Stimulated activated naive CD8-positive, alpha-beta T cell treated with anti-CD3 and anti-CD28 coated beads, Interleukin-15, Interleukin-2, amounts not matched to agents 100 U/mL and 50 U/mL, for 24 hours (primary cell): ENCODE data around the gene RNF214.
A peak's percentile ranks its signal among the peaks of the same experiment; 100 is the strongest.

Experiments used
- ATAC-seq: fragments of 150-1000 bp; cut with Tn5 transposase; one replicate; pipeline ENCODE4 v1.10.0; 2021
- DNase-seq: peaks from one replicate; pipeline ENCODE4 v3.0.0; 2021

RNF214 gene

DNA sequence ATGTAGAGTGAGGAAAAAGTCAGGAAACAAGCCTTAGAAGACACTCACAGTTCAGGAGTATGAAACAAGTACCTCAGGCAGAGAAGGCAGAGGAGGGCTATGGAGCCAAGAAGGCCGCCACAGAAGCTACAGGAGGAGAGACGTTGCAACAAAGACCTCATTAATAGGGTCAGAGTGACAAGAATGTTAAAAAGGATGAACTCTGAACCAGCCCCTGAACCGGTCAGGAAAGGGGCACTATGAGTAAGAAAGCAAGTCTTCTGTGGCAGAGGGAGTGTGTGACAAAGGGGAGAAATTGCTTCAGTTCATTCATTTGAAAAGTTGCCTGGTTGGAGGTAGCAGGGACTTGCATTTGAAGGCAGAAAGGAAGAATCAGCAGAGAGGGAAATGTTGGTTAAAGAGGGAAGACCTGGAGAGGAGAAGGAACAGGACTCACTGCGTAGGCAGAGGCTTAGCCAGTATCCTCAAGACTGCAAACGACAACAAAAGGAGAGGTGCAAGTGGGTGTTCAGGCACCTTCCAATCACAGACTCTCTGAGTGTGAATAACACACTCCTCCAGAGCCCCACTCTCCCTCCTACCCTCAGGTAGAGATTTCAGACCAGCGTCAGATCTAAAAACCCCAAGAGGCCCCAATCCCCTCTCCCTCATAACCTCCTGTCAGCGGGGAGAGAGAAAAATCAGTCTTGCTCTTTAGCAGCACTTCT lies 17.9 kb upstream of the RNF214 start:
- ATAC-seq (no peak), DNase-seq (no peak)

DNA sequence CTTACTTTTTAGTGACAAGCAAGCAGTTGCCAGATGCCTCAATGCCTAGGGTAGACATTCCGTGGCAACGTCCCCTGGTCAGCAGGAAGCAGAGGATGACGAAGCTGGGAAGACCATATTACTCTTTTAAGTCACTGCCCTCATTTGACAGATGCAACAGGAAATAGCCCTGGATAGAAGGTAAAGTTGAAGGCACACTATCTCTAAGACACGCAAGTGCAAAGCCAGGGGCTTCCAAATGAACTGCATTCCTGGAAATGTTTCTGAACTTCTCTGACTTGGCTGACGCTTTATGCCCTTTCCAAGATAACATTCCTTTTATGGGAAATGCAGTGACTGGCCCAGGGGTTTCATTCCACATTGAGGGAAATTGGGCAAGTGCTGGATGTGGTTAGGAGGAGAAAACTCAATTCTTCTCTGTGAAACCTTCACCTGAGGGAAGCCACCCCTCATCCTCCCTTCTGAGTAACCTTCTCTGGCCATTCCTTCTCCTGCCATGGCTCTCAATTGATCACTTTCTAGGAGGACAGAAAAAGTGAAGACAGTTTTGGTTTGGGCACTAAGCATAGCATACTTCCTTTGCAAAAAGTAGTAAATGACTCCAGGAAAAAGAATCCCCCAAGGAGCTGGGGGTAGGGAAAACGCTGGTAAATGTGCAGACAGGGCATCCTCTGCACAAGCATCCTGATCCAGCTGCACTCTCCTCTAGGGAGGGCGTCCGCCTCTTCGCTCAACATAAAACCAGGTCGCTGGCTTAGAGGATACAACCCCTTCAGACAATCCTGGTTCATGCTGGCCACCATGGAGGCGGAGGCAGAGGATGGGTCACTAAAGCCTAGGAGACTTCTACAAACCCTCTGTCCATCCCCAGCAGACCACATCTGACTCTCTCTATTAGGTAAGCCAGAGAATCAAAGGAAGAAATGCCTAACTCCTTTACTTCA lies 15.1 kb upstream of the RNF214 start:
- DNase-seq (no peak), ATAC-seq (no peak)

DNA sequence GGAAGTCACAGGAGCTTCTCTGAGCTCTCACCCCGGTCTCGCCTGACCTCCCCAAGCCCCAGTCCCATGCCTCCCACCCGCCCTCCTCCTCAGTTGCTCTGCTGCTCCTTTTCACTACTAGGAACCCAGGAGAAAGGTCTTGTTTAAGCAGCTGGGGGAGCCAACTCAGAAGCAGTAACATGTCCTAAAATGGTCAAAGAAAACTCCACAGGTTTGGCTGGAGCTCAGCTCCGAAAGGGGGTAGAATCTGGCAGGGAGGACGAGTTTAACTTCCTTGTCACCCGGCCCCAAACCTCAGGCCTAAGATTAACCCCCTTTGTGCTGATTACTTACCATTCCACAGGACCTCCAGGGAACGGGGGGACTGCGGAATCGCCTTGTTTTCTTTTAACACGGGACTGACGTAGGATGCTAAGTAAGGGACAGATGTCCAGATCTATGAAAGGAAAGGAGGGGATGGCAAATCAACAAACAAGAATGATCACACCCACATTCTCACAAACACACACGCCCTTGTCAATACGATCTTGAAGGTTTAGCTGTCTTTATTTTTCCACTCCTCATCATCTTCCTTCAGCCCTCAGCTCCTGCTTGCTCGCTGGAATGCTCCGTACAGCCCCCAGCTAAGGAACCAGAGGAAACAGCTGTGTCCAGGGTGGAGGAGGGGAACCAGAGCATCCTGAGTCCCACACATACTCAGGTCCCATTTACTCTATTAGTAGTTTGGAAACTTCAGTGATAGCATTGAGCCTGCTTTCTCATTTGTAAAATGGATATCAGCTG lies 14.1 kb upstream of the RNF214 start:
- no peak for ATAC-seq
- no peak for DNase-seq

GRCh38 chr11:117219001-117219400 lies 13.5 kb upstream of the RNF214 start:
- no peak for DNase-seq
- no peak for ATAC-seq

DNA sequence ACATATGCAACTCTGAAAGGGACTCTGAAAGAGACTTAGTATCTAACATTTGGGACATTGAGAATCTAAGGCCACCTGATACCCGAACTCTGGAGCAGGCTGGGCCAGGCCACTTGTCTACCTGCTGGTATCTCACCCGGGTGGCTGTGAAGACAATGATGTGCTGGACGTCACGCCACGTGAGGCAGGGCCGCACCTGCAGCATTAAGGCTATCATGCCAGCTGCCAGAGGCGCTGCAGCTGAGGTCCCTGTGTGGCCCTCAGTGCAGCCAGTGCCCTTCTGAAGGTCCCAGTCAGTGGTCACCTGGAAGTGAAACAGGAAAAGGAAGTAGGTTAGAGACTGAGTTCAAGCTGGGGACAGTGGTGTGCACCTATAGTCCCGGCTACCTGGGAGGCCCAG lies 13.0 kb upstream of the RNF214 start:
- DNase-seq (no peak), ATAC-seq (no peak)

DNA sequence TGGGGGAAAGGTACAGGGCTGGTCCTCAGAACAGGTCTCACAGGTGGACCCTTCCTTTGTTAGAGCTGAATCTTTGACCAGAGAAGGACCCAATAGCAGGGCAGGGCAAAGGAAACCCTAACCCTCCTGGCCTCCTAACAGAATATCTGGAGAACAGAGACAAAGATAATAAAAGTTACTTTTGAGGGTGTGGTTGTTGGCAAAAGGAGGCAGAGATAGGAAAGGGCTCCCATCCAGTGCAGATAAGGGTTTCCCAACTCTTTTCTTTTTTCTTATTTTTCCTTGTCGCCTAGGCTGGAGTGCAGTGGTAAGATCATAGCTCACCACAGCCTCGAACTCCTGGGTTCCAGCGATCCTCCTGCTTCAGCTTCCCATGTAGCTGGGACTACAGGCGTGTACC lies 12.5 kb upstream of the RNF214 start:
- DNase-seq (no peak), ATAC-seq (no peak)

- ATAC-seq, result no peak
- no peak for DNase-seq
These were observed 11.9 kb upstream of the RNF214 start for GRCh38 chr11:117220568-117220967.

- ATAC-seq (no peak), DNase-seq (peak; percentile 1)
These were observed 11.3 kb upstream of the RNF214 start for GRCh38 chr11:117220999-117221774.

- no peak for DNase-seq
- ATAC-seq, result no peak
These were observed 10.5 kb upstream of the RNF214 start for GRCh38 chr11:117221775-117222517.

GRCh38 chr11:117222991-117223740 lies 9.3 kb upstream of the RNF214 start:
- DNase-seq (no peak), ATAC-seq (no peak)

DNA sequence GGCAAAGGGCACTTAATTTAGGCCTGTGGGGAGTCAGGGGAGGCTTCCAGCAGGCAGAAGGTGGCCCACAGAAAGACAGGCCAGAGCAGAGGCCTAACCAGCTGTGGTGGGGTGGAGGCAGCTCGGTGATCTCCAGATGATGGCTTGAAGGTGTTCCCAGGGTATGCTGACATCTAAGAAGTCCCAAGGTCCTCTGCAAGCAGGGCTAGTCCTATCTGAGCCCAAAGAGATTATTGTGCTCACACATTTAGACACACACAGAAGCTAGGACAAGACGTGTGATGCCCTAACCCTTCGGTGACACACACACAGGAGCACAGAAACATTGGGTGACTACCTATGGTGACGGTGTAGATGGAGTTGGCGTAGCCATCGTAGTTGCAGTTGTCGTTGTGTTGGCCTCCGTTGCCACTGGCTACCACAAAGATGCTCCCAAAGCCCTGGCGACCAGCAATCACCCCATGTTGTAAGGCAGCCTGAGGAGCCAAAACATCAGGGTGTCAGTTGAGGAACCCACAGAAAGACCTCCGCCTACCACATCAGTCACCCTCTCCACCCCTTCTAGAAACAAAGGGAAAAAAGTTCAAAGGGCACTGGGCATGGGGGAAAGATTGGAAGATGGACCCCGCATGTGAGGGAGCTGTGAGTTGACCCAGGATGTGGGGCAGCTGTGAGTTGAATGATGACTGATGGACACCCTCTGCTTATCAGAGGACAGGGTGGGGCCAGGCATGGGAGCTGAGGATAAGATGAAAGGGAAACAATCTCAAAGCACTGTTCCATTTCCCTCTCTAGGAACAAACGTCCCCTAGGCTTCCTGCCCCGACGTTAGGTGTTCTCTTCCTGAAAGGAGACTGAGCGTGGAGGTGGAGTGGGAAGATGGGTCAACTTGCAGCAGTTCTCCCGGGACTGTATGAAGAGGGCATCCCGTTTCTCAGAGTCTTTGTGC lies 8.5 kb upstream of the RNF214 start:
- no peak for DNase-seq
- no peak for ATAC-seq

DNA sequence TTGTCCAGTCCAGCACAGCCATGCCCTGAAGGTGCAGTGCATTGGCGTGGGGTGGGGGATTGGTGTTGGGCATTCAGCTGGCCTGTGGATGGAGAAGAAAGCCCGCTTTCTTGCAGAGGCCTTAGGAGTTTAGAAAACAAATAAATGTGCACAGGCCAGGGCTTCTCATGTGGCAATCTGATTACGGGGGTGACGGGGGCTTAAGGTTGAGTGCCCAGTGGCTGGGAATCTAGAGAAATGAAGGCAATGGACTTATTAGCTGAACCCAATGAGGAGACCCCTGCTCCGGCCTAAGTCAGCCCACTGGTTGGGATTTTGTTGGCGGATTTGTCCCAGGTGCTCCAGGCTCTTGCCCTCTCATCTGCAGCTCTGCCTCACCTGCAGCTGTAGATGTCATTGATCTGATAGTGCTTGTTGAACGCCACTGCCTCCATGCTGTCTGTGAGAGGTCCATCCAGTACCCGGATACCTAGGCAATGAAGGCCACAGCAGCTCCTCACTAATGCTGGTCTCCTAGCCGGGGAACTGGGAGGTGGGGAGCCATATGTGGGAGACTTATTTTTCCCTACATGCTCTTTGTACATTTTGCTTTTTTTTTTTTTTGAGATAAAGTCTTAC lies 6.8 kb upstream of the RNF214 start:
- no peak for DNase-seq
- no peak for ATAC-seq

DNA sequence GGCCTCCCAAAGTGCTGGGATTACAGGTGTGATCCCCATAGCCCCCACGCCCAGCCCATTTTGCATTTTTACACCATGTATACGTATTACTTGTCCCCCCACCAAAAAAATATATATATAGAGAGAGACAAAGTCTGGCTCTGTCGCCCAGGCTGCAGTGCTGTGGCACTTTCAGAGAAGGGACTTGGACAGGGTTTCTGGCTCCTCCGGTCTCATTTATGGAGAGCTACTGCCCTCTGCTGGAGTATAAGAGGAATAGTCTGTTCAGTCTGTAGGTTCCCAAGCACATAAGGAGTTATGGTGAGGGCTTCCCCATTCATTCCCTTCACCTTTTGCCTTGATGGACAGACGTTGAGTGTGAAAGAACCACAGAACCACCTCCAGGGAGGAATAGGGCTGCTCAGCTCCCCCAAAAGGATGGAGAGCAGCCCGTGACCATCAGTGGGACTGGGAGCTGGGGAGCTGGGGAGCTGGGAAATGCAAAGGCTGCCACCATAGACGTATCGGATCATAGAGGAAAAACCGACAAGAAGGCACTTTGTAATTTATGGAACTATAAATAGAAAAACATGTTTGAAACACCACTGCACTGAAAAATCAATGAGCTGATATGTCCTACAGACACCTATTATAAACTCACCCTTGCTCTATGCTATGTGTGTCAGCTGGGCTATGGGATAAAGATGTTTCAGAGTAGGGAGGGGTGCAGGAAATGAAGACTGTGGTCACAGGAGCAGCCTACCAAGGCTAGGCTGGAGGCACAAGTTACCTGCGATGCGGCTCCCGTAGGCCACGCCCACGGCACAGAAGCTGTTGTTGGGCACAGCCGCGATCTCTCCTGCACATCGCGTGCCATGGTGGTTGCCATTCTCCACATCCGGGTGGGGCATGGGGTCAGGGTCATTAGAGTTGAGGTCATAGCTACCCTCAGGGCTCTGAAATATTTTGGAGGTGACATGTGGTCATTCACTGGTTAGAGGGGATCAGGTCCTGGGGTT lies 5.8 kb upstream of the RNF214 start:
- DNase-seq (no peak), ATAC-seq (peak; percentile 37)

GRCh38 chr11:117228091-117228490 lies 4.4 kb upstream of the RNF214 start:
- ATAC-seq (no peak), DNase-seq (no peak)

- no peak for ATAC-seq
- DNase-seq, result no peak
These were observed 3.1 kb upstream of the RNF214 start for GRCh38 chr11:117229411-117229810.

DNA sequence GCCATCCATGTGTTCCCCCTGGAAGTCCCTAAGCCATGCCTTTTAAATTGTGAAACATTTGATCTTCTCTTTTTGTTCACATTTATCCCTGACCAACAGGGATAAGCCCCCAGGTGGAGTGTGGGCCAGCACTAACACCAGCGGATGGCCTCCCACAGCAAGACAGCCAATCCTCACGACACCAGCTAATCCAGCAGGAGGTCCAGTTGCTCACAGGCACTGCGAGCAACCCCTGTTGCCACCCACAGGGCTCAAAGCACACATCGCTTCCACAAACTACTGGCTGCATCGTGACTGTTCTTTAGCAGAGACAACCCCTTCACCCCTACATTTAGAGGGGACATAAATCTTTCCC lies 2.6 kb upstream of the RNF214 start:
- no peak for DNase-seq
- ATAC-seq, result peak; percentile 1

DNA sequence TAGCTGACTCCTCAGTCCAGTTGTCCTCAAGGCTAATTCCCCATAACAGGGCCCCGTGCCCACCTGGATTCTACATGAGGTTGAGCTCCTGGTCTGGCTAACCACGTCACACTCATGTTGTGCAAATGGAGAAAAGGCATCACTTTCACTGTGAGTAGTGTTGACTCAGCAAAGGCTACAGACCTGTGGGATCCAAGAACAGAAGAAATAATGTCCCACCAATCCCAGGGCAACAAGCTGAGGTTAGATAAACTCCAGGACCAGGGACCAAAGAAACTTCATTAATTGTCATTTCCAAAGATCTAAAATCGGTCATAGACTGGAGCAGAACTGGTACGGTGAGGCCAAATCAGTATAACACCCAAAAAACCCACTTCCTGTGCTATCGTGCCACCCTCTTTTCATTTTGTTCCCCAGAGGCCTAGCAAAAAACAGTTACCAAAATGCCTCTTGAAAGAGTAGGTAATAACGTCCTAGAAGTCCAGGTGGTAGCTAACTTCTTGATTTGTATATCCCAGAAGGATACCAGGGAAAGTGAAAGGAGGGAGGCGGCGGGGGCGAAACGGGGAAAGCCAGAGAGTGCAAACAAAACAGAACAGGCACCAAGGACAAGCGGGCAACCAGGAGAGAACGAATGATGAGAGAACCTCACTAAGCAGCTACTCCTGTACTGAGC lies 2.0 kb upstream of the RNF214 start:
- ATAC-seq (peak; percentile 68), DNase-seq (peak; percentile 60)
